Breast epithelium (tissue), 4 donors: ENCODE measurements around the gene PYURF. TPM values are rescaled to one million over a fixed set of nuclear protein-coding genes. Genes with fewer than 3 reads are reported as not detected.

Experiments used
- DNase-seq, 2 donors: peaks; one replicate each; pipeline ENCODE4 v3.0.0-alpha.2; 2019; ENCODE audit warnings: low spot score in 2 of 2
- H3K27ac ChIP-seq, 2 donors: fragments of 200-600 bp; sonication (generic) in 1 of 2; one replicate each; pipeline ENCODE4 v1.5.1; 2016 to 2019; ENCODE audit warnings: mild to moderate bottlenecking in 1 of 2
- H3K27me3 ChIP-seq, 2 donors: fragments of 200-600 bp; sonication (generic) in 1 of 2; one replicate each; pipeline versions ENCODE4 v1.5.1 to v1.6.0; 2017 to 2019; ENCODE audit warnings: control low read depth in 1 of 2, mild to moderate bottlenecking in 1 of 2
- H3K36me3 ChIP-seq: fragments of 200-600 bp; one replicate; pipeline ENCODE4 v1.5.1; 2019
- H3K4me1 ChIP-seq, 2 donors: fragments of 200-600 bp; sonication (generic); one replicate each; pipeline ENCODE4 v1.5.1; 2016 to 2019; ENCODE audit warnings: control low read depth in 1 of 2
- H3K4me3 ChIP-seq, 3 donors: fragments of 200-600 bp; sonication (generic); 1 replicate in 2 of 3; 2 replicates in 1 of 3; pipeline ENCODE4 v1.5.1; 2016 to 2019; ENCODE audit warnings: mild to moderate bottlenecking in 3 of 3, moderate library complexity in 2 of 3
- H3K9me3 ChIP-seq, 2 donors: fragments of 200-600 bp; sonication (generic) in 1 of 2; one replicate each; pipeline ENCODE4 v1.5.1; 2016 to 2019; ENCODE audit warnings: control low read depth in 1 of 2
- CTCF ChIP-seq, 3 donors: fragments of 450-650 bp; IDR thresholded peaks; one replicate each; pipeline ENCODE4 v1.5.1; 2016 to 2017; ENCODE audit warnings: antibody characterized with exemption in 3 of 3, mild to moderate bottlenecking in 3 of 3, moderate library complexity in 3 of 3
- POLR2A ChIP-seq: fragments of 450-650 bp; IDR thresholded peaks from one replicate; pipeline ENCODE4 v1.6.1; 2016; ENCODE audit warnings: antibody characterized with exemption, mild to moderate bottlenecking, moderate library complexity
- POLR2AphosphoS5 ChIP-seq, 3 donors: sonication (generic); formaldehyde crosslinking; IDR thresholded peaks; one replicate each; pipeline ENCODE4 v1.6.1; 2017; ENCODE audit warnings: antibody characterized with exemption in 3 of 3
- intact Hi-C: fragments of 100-400 bp; cut with DNase I; formaldehyde crosslinking; loops from one replicate; pipeline ENCODE4 v1.15.1; 2023; ENCODE audit warnings: low total_unique reads
- total RNA-seq, 3 donors: library from RNA; depleted of rRNA; stranded (reverse); fragments of >200 nt; gene quantifications; one replicate each; pipeline ENCODE4 v1.1.0, GENCODE V29; 2016

The PYURF gene
- total RNA-seq, 3 donors from 2014 or later, result 93.7 to 116 (median 110) TPM

DNA sequence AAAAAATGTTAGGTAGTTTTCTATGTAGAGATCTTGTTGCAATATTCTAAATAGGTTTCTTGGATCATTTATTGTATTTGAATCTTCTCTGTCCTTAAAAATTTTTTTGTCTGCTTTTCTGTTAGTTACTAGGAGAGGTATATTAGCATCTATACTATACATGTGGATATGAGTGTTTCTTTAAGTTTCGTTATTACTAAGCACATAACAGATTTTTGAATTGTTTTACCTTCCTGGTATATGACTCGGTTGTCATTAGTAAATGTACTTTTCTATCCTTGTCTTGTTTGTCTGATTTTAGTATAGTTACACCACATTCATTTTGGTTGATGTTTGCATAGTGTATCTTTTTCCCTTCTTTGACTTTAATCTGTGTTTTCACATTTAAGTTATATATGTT, 20.2 kb downstream of the PYURF start:
- intact Hi-C loops, result no loop called here

GRCh38 chr4:88497859-88498409, 25.6 kb downstream of the PYURF start:
- intact Hi-C loops, result no loop called here
- no peaks in the 10 kb centered on the region for H3K27me3 ChIP-seq

More for the DNA sequence above, 20.2 kb downstream of the PYURF start:
- Histone ChIP-seq H3K27me3 (no peaks in the 10 kb centered on the region), H3K9me3 (no peaks in the 10 kb centered on the region), H3K36me3 (no peaks in the 10 kb centered on the region), H3K4me1 (no peaks in the 10 kb centered on the region), H3K27ac (no peak overlapping the region), H3K4me3 (no peak overlapping the region)
- DNase-seq, result no peak
- TF ChIP-seq CTCF (IDR thresholded peaks at IDR 0.05) (no peak), POLR2AphosphoS5 (IDR thresholded peaks at IDR 0.05) (no peak), POLR2A (no peak)

DNA sequence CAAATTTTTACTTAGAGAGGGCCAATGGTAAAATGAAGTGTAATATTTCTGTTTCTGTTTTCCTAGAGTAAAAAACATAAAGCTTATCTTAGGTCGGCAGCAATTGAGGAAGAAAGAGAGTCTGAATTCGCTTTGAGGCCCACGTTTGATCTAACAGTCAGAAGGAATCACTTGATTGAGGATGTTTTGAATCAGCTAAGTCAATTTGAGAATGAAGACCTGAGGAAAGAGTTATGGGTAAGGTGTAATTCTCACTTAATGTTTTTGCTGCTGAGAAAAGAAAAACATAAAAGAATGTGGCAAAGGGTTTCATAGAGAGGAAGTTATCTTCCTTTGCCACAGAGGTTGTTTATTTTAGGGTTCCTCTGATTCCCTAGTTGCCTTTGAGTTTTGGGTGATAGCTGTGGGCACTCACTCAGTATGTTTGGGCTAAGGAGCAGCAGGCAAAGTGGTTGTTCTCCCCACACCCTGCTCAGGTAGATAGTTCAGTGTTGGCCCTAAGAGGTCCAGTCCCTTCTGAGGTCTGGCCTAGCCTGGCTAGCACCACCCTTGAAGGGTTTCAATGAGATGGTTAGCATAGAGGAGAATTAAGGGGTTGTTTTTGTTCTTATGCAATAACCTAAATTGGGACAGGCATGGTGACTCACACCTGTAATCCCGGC, 34.3 kb downstream of the PYURF start:
- no peak overlapping the region for H3K4me3 ChIP-seq
- no peak overlapping the region for H3K27ac ChIP-seq
- H3K9me3 ChIP-seq, result no peaks in the 10 kb centered on the region
- no peak for DNase-seq
- no peaks in the 10 kb centered on the region for H3K36me3 ChIP-seq
- no peaks in the 10 kb centered on the region for H3K4me1 ChIP-seq
- TF ChIP-seq POLR2AphosphoS5 (IDR thresholded peaks at IDR 0.05) (no peak), CTCF (IDR thresholded peaks at IDR 0.05) (no peak), POLR2A (no peak)
- no peaks in the 10 kb centered on the region for H3K27me3 ChIP-seq
- intact Hi-C loops, result no loop called here

More at GRCh38 chr4:88497859-88498409, 25.6 kb downstream of the PYURF start:
- TF ChIP-seq POLR2A (no peak), POLR2AphosphoS5 (IDR thresholded peaks at IDR 0.05) (no peak), CTCF (IDR thresholded peaks at IDR 0.05) (no peak)
- Histone ChIP-seq H3K36me3 (no peaks in the 10 kb centered on the region), H3K9me3 (no peaks in the 10 kb centered on the region), H3K27ac (no peak overlapping the region), H3K4me3 (no peak overlapping the region), H3K4me1 (no peaks in the 10 kb centered on the region)
- no peak for DNase-seq

GRCh38 chr4:88481537-88481936, 42.0 kb downstream of the PYURF start:
- Histone ChIP-seq H3K27me3 (no peaks in the 10 kb centered on the region), H3K4me3 (no peak overlapping the region), H3K9me3 (no peaks in the 10 kb centered on the region), H3K36me3 (no peaks in the 10 kb centered on the region), H3K27ac (no peak overlapping the region), H3K4me1 (no peaks in the 10 kb centered on the region)
- intact Hi-C loops, result no loop called here
- no peak for DNase-seq
- no peak for TF ChIP-seq CTCF (IDR thresholded peaks at IDR 0.05)
- TF ChIP-seq POLR2AphosphoS5 (IDR thresholded peaks at IDR 0.05), result no peak
- no peak for TF ChIP-seq POLR2A

- no peak overlapping the region for H3K4me3 ChIP-seq
- no peaks in the 10 kb centered on the region for H3K9me3 ChIP-seq
- no peaks in the 10 kb centered on the region for H3K4me1 ChIP-seq
- no peak for TF ChIP-seq POLR2AphosphoS5 (IDR thresholded peaks at IDR 0.05)
- no peak for TF ChIP-seq POLR2A
- TF ChIP-seq CTCF (IDR thresholded peaks at IDR 0.05), result no peak
- H3K27ac ChIP-seq, result no peak overlapping the region
- H3K27me3 ChIP-seq, result no peaks in the 10 kb centered on the region
- DNase-seq, result no peak
- intact Hi-C loops, result no loop called here
- no peaks in the 10 kb centered on the region for H3K36me3 ChIP-seq
These were observed 45.3 kb downstream of the PYURF start for GRCh38 chr4:88478247-88478646.
